Activated naive CD4-positive, alpha-beta T cell treated with Interleukin-2 at 50 U/mL for 16 hours (primary cell): ENCODE data around the gene KRTAP4-16.
"Not testable (repeated sequence)": the region's sequence is repeated elsewhere in the genome, so short reads cannot be mapped to it uniquely, and the experiment has no call there.

Experiments used
- DNase-seq: peaks from one replicate; pipeline ENCODE4 v3.0.0-alpha.2; 2020

Gene KRTAP4-16

GRCh38 chr17:41101586-41102259 is at the start of gene KRTAP4-16:
TSS of gene KRTAP4-16 (minus strand) at chr17:41102209. CDS start at chr17:41102209, 0 bp downstream.
- DNase-seq, result no peak

- no peak for DNase-seq
Observed at GRCh38 chr17:41151525-41151924, 49.5 kb upstream of the KRTAP4-16 start.

- DNase-seq, result no peak
Observed at GRCh38 chr17:41150026-41150425, 48.0 kb upstream of the KRTAP4-16 start.

GRCh38 chr17:41149652-41149985 is 47.6 kb upstream of the KRTAP4-16 start, which contains the start of gene KRTAP4-5:
TSS of gene KRTAP4-5 (minus strand) at chr17:41149825. CDS start at chr17:41149767, 58 bp downstream.
- DNase-seq, result no peak

- not testable (repeated sequence) for DNase-seq
Observed at GRCh38 chr17:41148971-41149651, 47.1 kb upstream of the KRTAP4-16 start.

- no peak for DNase-seq
Observed at GRCh38 chr17:41147531-41148204, 45.7 kb upstream of the KRTAP4-16 start.

- DNase-seq, result no peak
Observed at GRCh38 chr17:41145261-41145660, 43.3 kb upstream of the KRTAP4-16 start.

- no peak for DNase-seq
Observed at GRCh38 chr17:41144846-41145245, 42.8 kb upstream of the KRTAP4-16 start.

GRCh38 chr17:41141361-41141760 is 39.4 kb upstream of the KRTAP4-16 start:
- no peak for DNase-seq

GRCh38 chr17:41140360-41141131 is 38.5 kb upstream of the KRTAP4-16 start, which contains the start of gene KRTAP4-6:
TSS of gene KRTAP4-6 (minus strand) at chr17:41140544. CDS start at chr17:41140487, 57 bp downstream.
- no peak for DNase-seq

- not testable (repeated sequence) for DNase-seq
Observed at GRCh38 chr17:41139865-41140264, 37.9 kb upstream of the KRTAP4-16 start.

- no peak for DNase-seq
Observed at GRCh38 chr17:41133880-41134735, 32.1 kb upstream of the KRTAP4-16 start.

- no peak for DNase-seq
Observed at GRCh38 chr17:41131979-41132378, 30.0 kb upstream of the KRTAP4-16 start.

- no peak for DNase-seq
Observed at GRCh38 chr17:41127371-41127770, 25.4 kb upstream of the KRTAP4-16 start.

- DNase-seq, result no peak
Observed at GRCh38 chr17:41126412-41126811, 24.4 kb upstream of the KRTAP4-16 start.

- DNase-seq, result no peak
Observed at GRCh38 chr17:41125064-41125463, 23.1 kb upstream of the KRTAP4-16 start.

GRCh38 chr17:41123991-41124371 is 22.0 kb upstream of the KRTAP4-16 start, which contains the start of gene KRTAP4-12:
TSS of gene KRTAP4-12 (minus strand) at chr17:41124182. CDS start at chr17:41124122, 60 bp downstream.
- not testable (repeated sequence) for DNase-seq

GRCh38 chr17:41123292-41123990 is 21.4 kb upstream of the KRTAP4-16 start:
- not testable (repeated sequence) for DNase-seq

- no peak for DNase-seq
Observed at GRCh38 chr17:41121742-41122141, 19.7 kb upstream of the KRTAP4-16 start.

- DNase-seq, result not testable (repeated sequence)
Observed at GRCh38 chr17:41119696-41120690, 18.0 kb upstream of the KRTAP4-16 start.
